Activated CD8-positive, alpha-beta memory T cell treated with anti-CD3 and anti-CD28 coated beads, Interleukin-2, amount 50 U/mL, for 24 hours (primary cell): ENCODE data around the gene DOK6.
"Not testable (repeated sequence)": the region's sequence is repeated elsewhere in the genome, so short reads cannot be mapped to it uniquely, and the experiment has no call there.

Experiments
- DNase-seq: peaks from one replicate; pipeline ENCODE4 v3.0.0-alpha.2; 2020; ENCODE audit errors: extremely low read depth

DOK6 gene

DNA sequence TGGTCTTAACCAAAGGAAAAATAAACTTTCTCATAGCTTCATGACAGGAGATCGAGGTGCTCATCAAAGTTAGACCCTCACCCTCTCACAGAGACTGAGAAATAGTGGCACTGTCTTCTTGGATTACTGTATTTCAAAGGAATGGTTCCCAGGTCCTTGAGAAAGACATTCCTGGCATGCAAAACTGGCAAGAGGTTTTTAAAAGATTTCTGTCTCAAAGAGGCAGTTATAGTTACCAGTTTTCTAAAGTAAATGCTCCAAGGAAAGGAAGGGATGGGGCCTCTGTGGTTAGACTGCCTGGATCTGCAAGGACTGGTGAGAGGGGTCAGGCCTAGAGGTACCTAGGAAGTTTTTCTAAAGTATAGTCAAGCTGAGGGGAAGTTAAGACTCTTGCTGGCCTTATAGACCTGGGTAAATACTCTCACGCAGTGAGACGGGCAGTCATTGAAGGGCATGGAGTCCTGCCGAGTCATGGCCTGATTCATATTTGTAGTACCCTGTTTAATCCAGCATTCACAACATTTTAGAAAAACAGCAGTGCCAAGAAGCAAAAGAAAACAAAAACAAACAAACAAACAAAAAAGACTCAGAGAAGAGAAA lies 226.1 kb downstream of the DOK6 start:
- DNase-seq = no peak

DNA sequence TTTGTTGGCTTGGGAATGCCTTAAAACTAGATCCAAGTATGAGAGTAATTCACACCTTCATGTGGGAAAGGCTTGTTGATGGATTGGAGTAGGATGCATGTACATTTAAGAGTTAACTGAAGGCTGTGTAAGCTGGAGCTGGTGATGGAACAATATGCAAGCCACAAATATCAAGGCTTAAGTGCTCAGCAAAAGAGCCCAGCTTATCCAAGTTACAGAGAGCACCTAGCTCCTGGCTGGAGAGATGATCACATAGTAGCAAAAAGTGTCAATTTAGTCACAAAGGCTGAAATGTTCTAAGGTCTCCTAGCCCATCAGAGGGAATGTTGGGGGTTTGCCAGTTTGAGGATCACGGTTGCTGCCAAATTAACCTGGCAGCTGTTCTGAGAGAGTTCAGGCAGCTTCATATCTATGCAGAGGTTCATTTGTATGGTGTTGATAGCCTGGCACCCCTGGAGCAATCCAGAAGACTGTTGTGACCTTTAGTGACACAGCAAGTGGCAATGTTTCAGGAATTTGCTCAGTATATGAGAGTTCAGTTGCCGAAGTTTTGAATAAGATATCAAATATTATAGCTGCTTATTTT lies 228.2 kb downstream of the DOK6 start:
- DNase-seq = no peak

DNA sequence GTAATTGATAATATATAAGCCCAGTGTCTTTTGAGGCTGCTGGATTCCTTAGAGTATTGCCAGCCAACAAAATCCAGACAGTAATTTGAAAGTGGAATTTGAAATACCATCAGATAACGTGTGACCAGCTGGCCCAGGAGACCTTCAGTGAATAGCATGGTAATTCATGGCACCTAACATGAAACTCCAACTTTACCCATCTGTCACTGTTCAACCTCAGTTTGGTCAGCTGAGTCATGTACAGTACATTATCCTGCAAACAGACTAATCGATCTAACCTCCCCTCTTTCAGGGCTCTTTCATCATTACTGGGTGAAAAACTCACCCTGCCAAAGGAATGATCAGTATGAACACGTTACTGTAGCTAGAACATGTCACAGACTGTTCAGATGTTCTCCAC lies 230.6 kb downstream of the DOK6 start:
- DNase-seq = no peak

- no peak for DNase-seq
Measured at GRCh38 chr18:69635482-69635881, 234.8 kb downstream of the DOK6 start.

GRCh38 chr18:69636529-69637301 lies 236.0 kb downstream of the DOK6 start:
- DNase-seq = no peak

- no peak for DNase-seq
Measured at GRCh38 chr18:69638056-69638455, 237.4 kb downstream of the DOK6 start.

- DNase-seq = no peak
Measured at GRCh38 chr18:69647702-69648101, 247.0 kb downstream of the DOK6 start.

DNA sequence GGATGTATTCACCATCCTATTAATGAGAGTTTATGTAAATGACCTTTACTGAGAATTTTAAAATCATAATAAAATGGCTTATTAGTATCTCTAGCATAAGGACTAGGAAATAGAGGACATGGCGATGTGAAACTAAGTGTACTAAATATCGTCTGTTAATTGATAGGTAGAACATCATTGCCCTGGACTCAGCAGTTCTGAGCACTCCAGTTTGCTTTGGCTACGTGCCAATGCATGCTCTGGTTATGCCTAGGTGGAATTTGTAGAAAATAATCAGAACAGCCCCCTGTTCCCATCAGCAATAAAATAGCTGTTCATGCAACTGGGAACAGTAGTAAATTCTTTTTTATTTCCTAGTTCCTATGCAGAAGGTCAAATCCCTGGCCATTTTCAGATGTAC lies 247.8 kb downstream of the DOK6 start:
- no peak for DNase-seq

DNA sequence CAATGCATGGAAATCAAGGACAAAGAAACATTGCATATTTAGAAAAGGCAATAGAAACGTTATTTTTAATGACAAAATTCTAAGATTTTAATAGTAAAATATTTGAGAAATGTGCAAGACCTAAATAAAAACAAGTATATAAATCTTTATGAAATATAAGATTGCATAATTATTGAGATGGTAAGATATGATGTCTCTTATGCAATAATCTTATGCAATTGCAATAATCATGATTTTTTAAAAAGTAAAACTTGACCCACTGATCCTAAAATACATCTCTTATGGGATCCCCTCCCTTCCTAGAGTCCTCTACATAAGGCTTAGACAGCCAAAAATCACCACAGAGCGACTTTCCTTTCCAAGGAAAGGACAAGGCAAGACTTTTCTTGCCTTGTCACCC lies 249.0 kb downstream of the DOK6 start:
- DNase-seq = no peak

- DNase-seq = no peak
Measured at GRCh38 chr18:69651243-69651642, 250.6 kb downstream of the DOK6 start.

DNA sequence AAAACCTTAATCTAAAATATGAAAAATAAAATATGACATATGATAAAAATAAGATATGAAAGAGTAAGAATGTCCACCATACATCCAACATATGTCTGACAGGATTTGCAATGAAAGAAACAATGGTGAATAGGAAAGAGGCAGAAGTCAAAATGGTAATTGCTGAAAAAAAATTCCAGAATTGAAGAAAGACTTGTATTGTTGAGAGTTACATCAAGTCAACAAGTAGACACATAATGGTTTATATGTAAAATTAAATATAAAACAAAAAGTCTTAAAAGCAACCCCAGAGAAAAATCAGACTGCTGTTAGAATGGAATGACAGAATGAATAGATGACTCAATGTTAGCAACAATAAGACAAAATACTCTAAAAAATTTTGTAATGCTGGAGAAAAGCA lies 255.1 kb downstream of the DOK6 start:
- no peak for DNase-seq

DNA sequence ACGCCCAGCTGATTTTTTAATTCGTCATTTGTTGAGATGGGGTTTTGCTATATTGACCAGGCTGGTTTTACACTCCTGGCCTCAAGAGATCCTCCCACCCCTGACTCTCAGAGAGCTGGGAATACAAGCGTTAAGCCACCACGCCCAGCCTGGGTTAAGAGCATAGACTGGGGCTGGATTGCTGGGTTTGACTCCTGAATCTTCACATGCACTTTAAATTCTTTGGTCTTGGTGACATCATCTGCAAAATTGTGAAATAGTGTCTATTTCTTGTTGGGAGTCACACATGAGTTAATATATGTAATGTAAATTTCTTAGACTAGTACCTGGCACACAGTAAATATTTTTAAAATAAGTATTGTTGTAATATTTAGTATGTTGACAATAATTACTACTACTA lies 257.4 kb downstream of the DOK6 start:
- no peak for DNase-seq

- no peak for DNase-seq
Measured at GRCh38 chr18:69658685-69659084, 258.0 kb downstream of the DOK6 start.

DNA sequence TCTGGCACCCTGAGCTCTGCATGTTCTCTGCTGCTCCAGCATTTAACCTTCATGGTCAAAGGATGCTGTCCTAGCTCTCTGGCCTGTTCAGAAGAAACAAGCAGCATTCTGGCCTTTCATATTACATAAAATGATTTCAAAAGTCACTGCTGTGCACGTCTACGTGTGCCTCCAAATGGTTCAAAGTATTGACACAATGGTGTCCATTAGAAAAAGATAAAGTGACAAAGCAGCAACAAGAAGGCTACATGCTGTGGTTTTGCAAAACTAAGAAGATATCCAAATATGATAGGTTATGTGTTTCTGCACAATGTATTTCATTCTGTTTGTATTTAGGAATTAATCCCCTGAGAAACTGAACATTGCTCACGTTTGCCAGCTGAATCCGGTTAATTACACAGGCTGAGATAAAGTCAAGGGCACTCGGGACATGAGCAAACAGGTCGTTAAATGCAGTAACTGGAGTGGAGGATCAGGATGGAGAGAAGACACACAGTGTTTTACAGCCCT lies 258.5 kb downstream of the DOK6 start:
- DNase-seq = no peak

GRCh38 chr18:69662090-69662489 lies 261.4 kb downstream of the DOK6 start:
- DNase-seq = not testable (repeated sequence)

- no peak for DNase-seq
Measured at GRCh38 chr18:69664399-69664798, 263.7 kb downstream of the DOK6 start.

- no peak for DNase-seq
Measured at GRCh38 chr18:69674292-69674877, 273.7 kb downstream of the DOK6 start.

DNA sequence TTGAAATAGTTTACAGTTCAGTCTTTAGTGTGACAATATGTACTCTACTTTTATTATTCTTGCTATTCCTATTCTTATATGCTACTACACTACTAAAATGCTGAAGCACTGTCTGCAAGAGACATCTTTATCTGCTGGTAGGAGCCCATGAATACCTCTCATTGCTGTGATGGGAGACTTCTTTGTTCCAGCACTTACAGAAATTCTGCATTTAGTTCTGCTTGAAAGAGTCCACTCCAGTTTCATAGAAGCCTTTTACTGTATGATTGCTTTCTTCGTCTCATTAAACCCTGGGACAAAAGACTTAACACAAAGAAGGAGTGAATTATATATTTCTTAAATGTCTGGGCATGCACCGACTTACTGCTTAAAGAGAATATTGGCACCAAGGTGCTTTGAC lies 274.3 kb downstream of the DOK6 start:
- DNase-seq = no peak

- no peak for DNase-seq
Measured at GRCh38 chr18:69677595-69677994, 276.9 kb downstream of the DOK6 start.

GRCh38 chr18:69680123-69680522 lies 279.4 kb downstream of the DOK6 start:
- no peak for DNase-seq

DNA sequence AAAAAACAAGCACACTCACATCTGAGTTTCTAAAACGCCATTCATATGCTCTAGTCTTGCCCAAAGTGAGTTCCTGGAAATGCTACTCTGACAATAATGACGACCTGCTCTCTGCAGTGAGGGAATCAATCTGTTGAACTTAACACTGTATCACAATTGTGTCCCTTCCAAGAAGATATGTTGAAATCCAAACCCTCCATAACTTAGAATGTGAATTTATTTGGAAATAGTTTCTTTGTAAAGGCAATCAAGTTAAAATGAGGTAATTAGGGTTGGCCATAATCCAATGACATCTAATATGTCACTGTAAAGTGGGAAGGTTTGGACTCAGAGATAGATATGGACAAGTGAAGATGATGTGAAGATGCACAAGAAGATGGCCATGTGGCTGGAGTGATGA lies 282.5 kb downstream of the DOK6 start:
- no peak for DNase-seq

- DNase-seq = no peak
Measured at GRCh38 chr18:69684789-69685188, 284.1 kb downstream of the DOK6 start.

- no peak for DNase-seq
Measured at GRCh38 chr18:69686861-69687260, 286.2 kb downstream of the DOK6 start.
